ENCODE results near the gene DIRAS1. TPM values are rescaled to one million over a fixed set of nuclear protein-coding genes. Genes with fewer than 3 reads are reported as not detected.

Gene DIRAS1
- total and polyA plus RNA-seq, 2 of the 4 experiments (the other 2 are of a cell fraction), result 1.4 to 10.3 TPM

GRCh38 chr19:2717638-2718541 is 3.3 kb downstream of the DIRAS1 start:
- no peak overlapping the region for H2BK15ac ChIP-seq (ENCODE audit: low read depth, low read length)
- H4K5ac ChIP-seq (ENCODE audit: low read depth, low read length), result no peak overlapping the region
- H3K56ac ChIP-seq (ENCODE audit: extremely low read depth, insufficient read depth, low read length), result no peak overlapping the region
- peaks cover 4% of the 10 kb centered on the region; the same call in 1 of the 2 replicates for H3K36me3 ChIP-seq (ENCODE audit: control insufficient read depth, insufficient read depth, low read length)
- no peak overlapping the region for H3K9ac ChIP-seq (ENCODE audit: low read depth, low read length)
- peaks cover 6% of the 10 kb centered on the region; the same call in 1 of the 2 replicates for H3K9me1 ChIP-seq (ENCODE audit: insufficient read depth, low read length)
- intact Hi-C loops (cut with micrococcal nuclease), result no loop called here
- no peak overlapping the region for H2BK20ac ChIP-seq (ENCODE audit: low read depth, low read length)
- ChIA-PET CTCF (no interaction called here), POLR2A (ENCODE audit: unreplicated experiment) (no interaction called here)
- H3K14ac ChIP-seq (replicated peaks; ENCODE audit: low read depth, low read length), result no peak overlapping the region
- H3K27me3 ChIP-seq (ENCODE audit: control insufficient read depth, insufficient read depth, low read length), result no peaks in the 10 kb centered on the region; the same call in 1 of the 2 replicates
- no peak for TF ChIP-seq POLR2A (IDR thresholded peaks at IDR 0.05; ENCODE audit: low read depth, low read length)
- TF ChIP-seq RFX5 (IDR thresholded peaks at IDR 0.05; ENCODE audit: low read depth, low read length), result no peak
- TF ChIP-seq FOS (IDR thresholded peaks at IDR 0.05; ENCODE audit: low read depth, low read length), result no peak
- TF ChIP-seq, protein P1, sequence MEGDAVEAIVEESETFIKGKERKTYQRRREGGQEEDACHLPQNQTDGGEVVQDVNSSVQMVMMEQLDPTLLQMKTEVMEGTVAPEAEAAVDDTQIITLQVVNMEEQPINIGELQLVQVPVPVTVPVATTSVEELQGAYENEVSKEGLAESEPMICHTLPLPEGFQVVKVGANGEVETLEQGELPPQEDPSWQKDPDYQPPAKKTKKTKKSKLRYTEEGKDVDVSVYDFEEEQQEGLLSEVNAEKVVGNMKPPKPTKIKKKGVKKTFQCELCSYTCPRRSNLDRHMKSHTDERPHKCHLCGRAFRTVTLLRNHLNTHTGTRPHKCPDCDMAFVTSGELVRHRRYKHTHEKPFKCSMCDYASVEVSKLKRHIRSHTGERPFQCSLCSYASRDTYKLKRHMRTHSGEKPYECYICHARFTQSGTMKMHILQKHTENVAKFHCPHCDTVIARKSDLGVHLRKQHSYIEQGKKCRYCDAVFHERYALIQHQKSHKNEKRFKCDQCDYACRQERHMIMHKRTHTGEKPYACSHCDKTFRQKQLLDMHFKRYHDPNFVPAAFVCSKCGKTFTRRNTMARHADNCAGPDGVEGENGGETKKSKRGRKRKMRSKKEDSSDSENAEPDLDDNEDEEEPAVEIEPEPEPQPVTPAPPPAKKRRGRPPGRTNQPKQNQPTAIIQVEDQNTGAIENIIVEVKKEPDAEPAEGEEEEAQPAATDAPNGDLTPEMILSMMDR (conservative IDR thresholded peaks at IDR 0.05; ENCODE audit: low read depth, low read length), result no peak
- no peak for TF ChIP-seq USF2 (IDR thresholded peaks at IDR 0.05; ENCODE audit: low read depth, low read length)
- no peak for TF ChIP-seq CEBPB (IDR thresholded peaks at IDR 0.05; ENCODE audit: low read depth, low read length)
- TF ChIP-seq, protein P2, sequence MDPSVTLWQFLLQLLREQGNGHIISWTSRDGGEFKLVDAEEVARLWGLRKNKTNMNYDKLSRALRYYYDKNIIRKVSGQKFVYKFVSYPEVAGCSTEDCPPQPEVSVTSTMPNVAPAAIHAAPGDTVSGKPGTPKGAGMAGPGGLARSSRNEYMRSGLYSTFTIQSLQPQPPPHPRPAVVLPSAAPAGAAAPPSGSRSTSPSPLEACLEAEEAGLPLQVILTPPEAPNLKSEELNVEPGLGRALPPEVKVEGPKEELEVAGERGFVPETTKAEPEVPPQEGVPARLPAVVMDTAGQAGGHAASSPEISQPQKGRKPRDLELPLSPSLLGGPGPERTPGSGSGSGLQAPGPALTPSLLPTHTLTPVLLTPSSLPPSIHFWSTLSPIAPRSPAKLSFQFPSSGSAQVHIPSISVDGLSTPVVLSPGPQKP (IDR thresholded peaks at IDR 0.05; ENCODE audit: borderline replicate concordance, low read depth, low read length), result no peak
- TF ChIP-seq NFE2L2 (IDR thresholded peaks at IDR 0.05; ENCODE audit: low read depth, low read length), result no peak
- TF ChIP-seq MAZ (IDR thresholded peaks at IDR 0.05; ENCODE audit: borderline replicate concordance, low read depth, low read length), result no peak
- no peak for TF ChIP-seq MAFK (IDR thresholded peaks at IDR 0.05; ENCODE audit: low read depth, low read length)
- TF ChIP-seq MXI1 (IDR thresholded peaks at IDR 0.05; ENCODE audit: borderline replicate concordance, low read depth, low read length), result no peak
- TF ChIP-seq RCOR1 (IDR thresholded peaks at IDR 0.05; ENCODE audit: insufficient replicate concordance, low read length), result no peak
- no peak for TF ChIP-seq RAD21 (IDR thresholded peaks at IDR 0.05; ENCODE audit: low read length)
- TF ChIP-seq BHLHE40 (IDR thresholded peaks at IDR 0.05; ENCODE audit: low read depth, low read length), result no peak
- no peak overlapping the region for H3K27ac ChIP-seq (ENCODE audit: insufficient read depth, low read length)
- H2BK120ac ChIP-seq (ENCODE audit: low read depth, low read length), result no peak overlapping the region
- no peak overlapping the region for H2BK5ac ChIP-seq (ENCODE audit: low read depth, low read length, poor library complexity, severe bottlenecking)
- WGBS, 2 experiments (ENCODE audit: extremely low coverage in 2 of 2, insufficient read length in 1 of 2), result 82% methylated on average over 24 of the region's 52 CpGs; no CpG with 5 or more reads in 1 of the 2 experiments
- H3K4ac ChIP-seq (ENCODE audit: low read depth, low read length), result no peak overlapping the region
- peaks cover 0 to 10% of the 10 kb centered on the region in 2 experiments; a peak in 2 of 4 replicates for H3K79me1 ChIP-seq (ENCODE audit: low read depth in 1 of 2, low read length in 2 of 2)
- no peak overlapping the region for H3K18ac ChIP-seq (ENCODE audit: low read depth, low read length)
- H3K9me3 ChIP-seq (ENCODE audit: control insufficient read depth, insufficient read depth, low read length), result peaks cover 9% of the 10 kb centered on the region
- H3K4me1 ChIP-seq (ENCODE audit: control insufficient read depth, insufficient read depth, low read length), result peaks cover 8% of the 10 kb centered on the region
- no peaks in the 10 kb centered on the region; the same call in 1 of the 2 replicates for H4K20me1 ChIP-seq (ENCODE audit: insufficient read depth, low read length)
- no peak overlapping the region for H3K4me3 ChIP-seq (ENCODE audit: insufficient read depth, low read depth, low read length)
- H2AK5ac ChIP-seq (ENCODE audit: low read depth, low read length), result no peak overlapping the region
- H3K4me2 ChIP-seq (ENCODE audit: low read depth, low read length), result no peak overlapping the region
- H4K8ac ChIP-seq (ENCODE audit: low read depth in 2 of 2, low read length in 2 of 2), result no peak overlapping the region
- H2AFZ ChIP-seq (replicated peaks; ENCODE audit: low read length, poor library complexity), result no peak overlapping the region
- H2AK9ac ChIP-seq (replicated peaks; ENCODE audit: low read depth, low read length, poor library complexity), result peak overlapping the region; percentile 55
- H4K91ac ChIP-seq (ENCODE audit: insufficient read depth, low read depth, low read length), result no peak overlapping the region
- ATAC-seq (ENCODE audit: low read depth) (no peak), DNase-seq (no peak)
- dilution Hi-C loops (cut with HindIII; ENCODE audit: low sequenced_read_pairs, unreplicated experiment), result no loop called here
- in situ Hi-C loops (cut with MboI; ENCODE audit: low sequenced_read_pairs), result no loop called here
- no peak overlapping the region for H3K23ac ChIP-seq (ENCODE audit: low read depth, low read length)
- BruUV-seq (replicated peaks), result no TSS peak
